ENCODE data around the gene POU2AF2.

Gene POU2AF2

GRCh38 chr11:111225881-111226280 lies 19.6 kb upstream of the POU2AF2 start:
- H3K9me3 ChIP-seq (ENCODE audit: severe bottlenecking): peaks cover 6% of the 10 kb centered on the region
- DNase-seq: no peak
- H3K4me3 ChIP-seq (ENCODE audit: low read depth, low read length): no peak overlapping the region
- no peak overlapping the region for H3K27ac ChIP-seq
- no peaks in the 10 kb centered on the region for H3K27me3 ChIP-seq (ENCODE audit: insufficient read depth, low read depth, severe bottlenecking)
- TF ChIP-seq CTCF (IDR thresholded peaks at IDR 0.05; ENCODE audit: low read depth, low read length): no peak
- H3K36me3 ChIP-seq: no peaks in the 10 kb centered on the region

- DNase-seq: no peak
- no peak for TF ChIP-seq CTCF (IDR thresholded peaks at IDR 0.05; ENCODE audit: low read depth, low read length)
Measured at GRCh38 chr11:111229604-111230003, 15.9 kb upstream of the POU2AF2 start.

GRCh38 chr11:111230122-111230465 lies 15.4 kb upstream of the POU2AF2 start:
- no peak for DNase-seq
- no peak for TF ChIP-seq CTCF (IDR thresholded peaks at IDR 0.05; ENCODE audit: low read depth, low read length)
- H3K4me3 ChIP-seq (ENCODE audit: low read depth, low read length): no peak overlapping the region
- H3K9me3 ChIP-seq (ENCODE audit: severe bottlenecking): peaks cover 4% of the 10 kb centered on the region
- no peaks in the 10 kb centered on the region for H3K36me3 ChIP-seq
- no peak overlapping the region for H3K27ac ChIP-seq
- H3K27me3 ChIP-seq (ENCODE audit: insufficient read depth, low read depth, severe bottlenecking): no peaks in the 10 kb centered on the region

More at GRCh38 chr11:111229604-111230003, 15.9 kb upstream of the POU2AF2 start:
- Histone ChIP-seq H3K27ac (no peak overlapping the region), H3K9me3 (ENCODE audit: severe bottlenecking) (peaks cover 6% of the 10 kb centered on the region), H3K36me3 (no peaks in the 10 kb centered on the region), H3K27me3 (ENCODE audit: insufficient read depth, low read depth, severe bottlenecking) (no peaks in the 10 kb centered on the region), H3K4me3 (ENCODE audit: low read depth, low read length) (no peak overlapping the region)

- H3K27ac ChIP-seq: no peak overlapping the region
- no peak overlapping the region for H3K4me3 ChIP-seq (ENCODE audit: low read depth, low read length)
- H3K36me3 ChIP-seq: no peaks in the 10 kb centered on the region
- H3K27me3 ChIP-seq (ENCODE audit: insufficient read depth, low read depth, severe bottlenecking): no peaks in the 10 kb centered on the region
- no peak for DNase-seq
- peaks cover 4% of the 10 kb centered on the region for H3K9me3 ChIP-seq (ENCODE audit: severe bottlenecking)
- no peak for TF ChIP-seq CTCF (IDR thresholded peaks at IDR 0.05; ENCODE audit: low read depth, low read length)
Measured at GRCh38 chr11:111231836-111232235, 13.7 kb upstream of the POU2AF2 start.

- Histone ChIP-seq H3K27me3 (ENCODE audit: insufficient read depth, low read depth, severe bottlenecking) (no peaks in the 10 kb centered on the region), H3K4me3 (ENCODE audit: low read depth, low read length) (no peak overlapping the region), H3K9me3 (ENCODE audit: severe bottlenecking) (no peaks in the 10 kb centered on the region), H3K36me3 (no peaks in the 10 kb centered on the region), H3K27ac (no peak overlapping the region)
- no peak for DNase-seq
- TF ChIP-seq CTCF (IDR thresholded peaks at IDR 0.05; ENCODE audit: low read depth, low read length): no peak
Measured at GRCh38 chr11:111236383-111236782, 9.1 kb upstream of the POU2AF2 start.

GRCh38 chr11:111237926-111238325 lies 7.6 kb upstream of the POU2AF2 start:
- no peak overlapping the region for H3K4me3 ChIP-seq (ENCODE audit: low read depth, low read length)
- no peak for TF ChIP-seq CTCF (IDR thresholded peaks at IDR 0.05; ENCODE audit: low read depth, low read length)
- H3K9me3 ChIP-seq (ENCODE audit: severe bottlenecking): no peaks in the 10 kb centered on the region
- H3K36me3 ChIP-seq: no peaks in the 10 kb centered on the region
- no peak for DNase-seq
- no peaks in the 10 kb centered on the region for H3K27me3 ChIP-seq (ENCODE audit: insufficient read depth, low read depth, severe bottlenecking)
- no peak overlapping the region for H3K27ac ChIP-seq
